IMR-90 (cell line): ENCODE results near the gene DCAF17. TPM values are rescaled to one million over a fixed set of nuclear protein-coding genes. Genes with fewer than 3 reads are reported as not detected.

Experiments
- ATAC-seq: fragments of 200-7000 bp; cut with Tn5 transposase; 2 replicates; pipeline ENCODE4 v1.9.1; 2020; ENCODE audit warnings: low read depth, mild to moderate bottlenecking, moderate library complexity
- BruUV-seq: library from RNA; stranded (reverse); fragments of 400-500 nt; replicated peaks from 2 replicates; lab custom pipeline; 2021; lab: Mats Ljungman, UMichigan
- CTCF ChIA-PET: fragments of 300-600 bp; formaldehyde crosslinking; extraction: SDS; loops from one replicate; lab custom pipeline; 2021; ENCODE audit warnings: antibody characterized with exemption; lab: Yijun Ruan, JAX
- POLR2A ChIA-PET: fragments of 300-600 bp; sonication (Branson Sonifier 250); formaldehyde crosslinking; loops from one replicate; lab custom pipeline; 2022; ENCODE audit warnings: antibody characterized with exemption; ENCODE audit not compliant: unreplicated experiment; lab: Charles Lee
- DNase-seq: peaks from one replicate; pipeline ENCODE4 v3.0.0; 2013
- H2AFZ ChIP-seq: replicated peaks from 2 replicates; pipeline ENCODE3; 2013; ENCODE audit warnings: low read length, mild to moderate bottlenecking; ENCODE audit not compliant: poor library complexity
- H2AK5ac ChIP-seq: 2 replicates; pipeline ENCODE4 v1.6.1; 2013; ENCODE audit warnings: low read depth, low read length, inconsistent platforms
- H2AK9ac ChIP-seq: replicated peaks from 2 replicates; pipeline ENCODE3; 2013; ENCODE audit warnings: mild to moderate bottlenecking, low read depth, low read length, moderate library complexity; ENCODE audit not compliant: poor library complexity
- H2BK120ac ChIP-seq: 2 replicates; pipeline ENCODE4 v1.6.1; 2013; ENCODE audit warnings: low read depth, low read length, inconsistent platforms
- H2BK15ac ChIP-seq: 3 replicates; pipeline ENCODE4 v1.6.1; 2013; ENCODE audit warnings: low read depth, low read length, inconsistent platforms
- H2BK20ac ChIP-seq: 2 replicates; pipeline ENCODE4 v1.6.1; 2013; ENCODE audit warnings: low read depth, mild to moderate bottlenecking, inconsistent platforms, low read length, moderate library complexity
- H2BK5ac ChIP-seq: 2 replicates; pipeline ENCODE4 v1.6.1; 2013; ENCODE audit warnings: mild to moderate bottlenecking, low read depth, low read length, inconsistent platforms; ENCODE audit not compliant: poor library complexity, severe bottlenecking
- H3K14ac ChIP-seq: replicated peaks from 2 replicates; pipeline ENCODE4 v1.6.1; 2013; ENCODE audit warnings: low read depth, low read length, inconsistent platforms
- H3K18ac ChIP-seq: 2 replicates; pipeline ENCODE4 v1.6.1; 2013; ENCODE audit warnings: low read depth, low read length, control low read depth
- H3K23ac ChIP-seq: 2 replicates; pipeline ENCODE4 v1.6.1; 2013; ENCODE audit warnings: low read depth, low read length, inconsistent platforms
- H3K27ac ChIP-seq: 2 replicates; pipeline ENCODE4 v1.5.1; 2013; ENCODE audit warnings: mild to moderate bottlenecking, control low read depth, low read length; ENCODE audit not compliant: insufficient read depth
- H3K27me3 ChIP-seq: 2 replicates; pipeline ENCODE4 v1.6.1; 2013; ENCODE audit warnings: low read length; ENCODE audit not compliant: control insufficient read depth, insufficient read depth
- H3K36me3 ChIP-seq: 2 replicates; pipeline ENCODE4 v1.6.1; 2013; ENCODE audit warnings: low read length, mixed read lengths; ENCODE audit not compliant: control insufficient read depth, insufficient read depth
- H3K4ac ChIP-seq: 2 replicates; pipeline ENCODE4 v1.6.1; 2013; ENCODE audit warnings: low read depth, low read length, inconsistent platforms
- H3K4me1 ChIP-seq: 2 replicates; pipeline ENCODE4 v1.6.1; 2013; ENCODE audit warnings: low read length, mixed read lengths; ENCODE audit not compliant: control insufficient read depth, insufficient read depth
- H3K4me2 ChIP-seq: 2 replicates; pipeline ENCODE4 v1.6.1; 2013; ENCODE audit warnings: low read depth, mild to moderate bottlenecking, control low read depth, low read length, moderate library complexity
- H3K4me3 ChIP-seq: 2 replicates; pipeline ENCODE4 v1.5.1; 2013; ENCODE audit warnings: low read depth, mild to moderate bottlenecking, control low read depth, low read length, moderate library complexity; ENCODE audit not compliant: insufficient read depth
- H3K56ac ChIP-seq: 2 replicates; pipeline ENCODE4 v1.6.1; 2013; ENCODE audit warnings: low read length, inconsistent platforms; ENCODE audit not compliant: insufficient read depth; ENCODE audit errors: extremely low read depth
- H3K79me1 ChIP-seq, 2 experiments: 2 replicates each; pipeline ENCODE4 v1.6.1; 2013; ENCODE audit warnings: low read length in 2 of 2, inconsistent platforms in 1 of 2, low read depth in 1 of 2
- H3K9ac ChIP-seq: 2 replicates; pipeline ENCODE4 v1.6.1; 2013; ENCODE audit warnings: low read depth, low read length, control low read depth
- H3K9me1 ChIP-seq: 2 replicates; pipeline ENCODE4 v1.6.1; 2013; ENCODE audit warnings: low read length, inconsistent platforms; ENCODE audit not compliant: insufficient read depth
- H3K9me3 ChIP-seq: 2 replicates; pipeline ENCODE4 v1.6.1; 2013; ENCODE audit warnings: low read length; ENCODE audit not compliant: control insufficient read depth, insufficient read depth
- H4K20me1 ChIP-seq: 2 replicates; pipeline ENCODE4 v1.6.1; 2013; ENCODE audit warnings: low read length, inconsistent platforms; ENCODE audit not compliant: insufficient read depth
- H4K5ac ChIP-seq: 2 replicates; pipeline ENCODE4 v1.6.1; 2013; ENCODE audit warnings: mild to moderate bottlenecking, low read depth, low read length, control low read depth
- H4K8ac ChIP-seq, 2 experiments: 2 replicates each; pipeline ENCODE4 v1.6.1; 2013; ENCODE audit warnings: low read depth in 2 of 2, low read length in 2 of 2, control low read depth in 1 of 2, inconsistent platforms in 1 of 2
- H4K91ac ChIP-seq: 2 replicates; pipeline ENCODE4 v1.6.1; 2013; ENCODE audit warnings: low read depth, low read length, inconsistent platforms; ENCODE audit not compliant: insufficient read depth
- BHLHE40 ChIP-seq: fragments of 150-350 bp; IDR thresholded peaks from 2 replicates; pipeline ENCODE4 v1.6.1; 2016; ENCODE audit warnings: mild to moderate bottlenecking, low read depth, low read length
- CEBPB ChIP-seq: IDR thresholded peaks from 2 replicates; pipeline ENCODE4 v1.6.1; 2012; ENCODE audit warnings: low read depth, low read length, improper control_type of control experiment
- CHD1 ChIP-seq: IDR thresholded peaks from 2 replicates; pipeline ENCODE4 v1.6.1; 2012; ENCODE audit warnings: low read depth, low read length, improper control_type of control experiment
- FOS ChIP-seq: fragments of 150-350 bp; IDR thresholded peaks from 2 replicates; pipeline ENCODE4 v1.6.1; 2016; ENCODE audit warnings: low read depth, low read length
- MAFK ChIP-seq: IDR thresholded peaks from 2 replicates; pipeline ENCODE4 v1.6.1; 2012; ENCODE audit warnings: low read depth, low read length, improper control_type of control experiment
- MAZ ChIP-seq: IDR thresholded peaks from 2 replicates; pipeline ENCODE4 v1.6.1; 2012; ENCODE audit warnings: low read depth, mild to moderate bottlenecking, low read length, improper control_type of control experiment, moderate library complexity, borderline replicate concordance
- NFE2L2 ChIP-seq: fragments of 150-350 bp; IDR thresholded peaks from 2 replicates; pipeline ENCODE4 v1.6.1; 2016; ENCODE audit warnings: low read depth, mild to moderate bottlenecking, low read length
- POLR2A ChIP-seq: IDR thresholded peaks from 2 replicates; pipeline ENCODE4 v1.6.1; 2012; ENCODE audit warnings: mild to moderate bottlenecking, low read depth, low read length
- RAD21 ChIP-seq: IDR thresholded peaks from 2 replicates; pipeline ENCODE4 v1.6.1; 2012; ENCODE audit warnings: low read length, improper control_type of control experiment
- RCOR1 ChIP-seq: IDR thresholded peaks from 2 replicates; pipeline ENCODE4 v1.6.1; 2012; ENCODE audit warnings: mild to moderate bottlenecking, low read length, improper control_type of control experiment; ENCODE audit not compliant: insufficient replicate concordance
- RFX5 ChIP-seq: IDR thresholded peaks from 2 replicates; pipeline ENCODE4 v1.8.0; 2012; ENCODE audit warnings: low read depth, mild to moderate bottlenecking, low read length, moderate library complexity
- SMC3 ChIP-seq: fragments of 150-350 bp; IDR thresholded peaks from 2 replicates; pipeline ENCODE4 v1.6.1; 2016; ENCODE audit warnings: low read depth, mild to moderate bottlenecking, antibody characterized with exemption, low read length, moderate library complexity
- WGBS, 2 experiments: methylation state at CpG; one replicate each; pipeline versions ENCODE4 v1.1.5 to v1.1.7; 2013; ENCODE audit warnings: missing lambda C conversion rate in 2 of 2; ENCODE audit not compliant: insufficient read length in 1 of 2; ENCODE audit errors: extremely low coverage in 2 of 2; 5-methylcytosine and 5-hydroxymethylcytosine counted together
- dilution Hi-C: fragments of 300-500 bp; cut with HindIII; formaldehyde crosslinking; loops from one replicate; pipeline ENCODE4 v1.14.3; 2018; ENCODE audit warnings: low sequenced_read_pairs; ENCODE audit not compliant: unreplicated experiment
- in situ Hi-C: fragments of 300-500 bp; cut with MboI; formaldehyde crosslinking; loops from 3 replicates; pipeline ENCODE4 v1.14.3; 2019; ENCODE audit warnings: low sequenced_read_pairs, inconsistent platforms, mixed read lengths
- intact Hi-C: fragments of 100-400 bp; cut with micrococcal nuclease; formaldehyde crosslinking; loops from 2 replicates; pipeline ENCODE4 v1.10.0; 2022
- polyA plus RNA-seq, 3 experiments: library from polyadenylated mRNA; depleted of rRNA; stranded (reverse); fragments of >200 nt; gene quantifications; 2 replicates each; pipeline ENCODE4 v1.2.3, GENCODE V29; 2012; ENCODE audit warnings: low replicate concordance in 1 of 3
- total RNA-seq: library from RNA; depleted of rRNA; stranded (reverse); fragments of >200 nt; gene quantifications from 2 replicates; pipeline ENCODE4 v1.2.3, GENCODE V29; 2012
- TF ChIP-seq, protein P1 (sequence below): fragments of 150-350 bp; IDR thresholded peaks from 2 replicates; pipeline ENCODE4 v1.6.1; 2016; ENCODE audit warnings: low read depth, mild to moderate bottlenecking, low read length, moderate library complexity, borderline replicate concordance
- TF ChIP-seq, protein P2 (sequence below): conservative IDR thresholded peaks from 2 replicates; pipeline ENCODE4 v1.5.1; 2012; ENCODE audit warnings: mild to moderate bottlenecking, low read depth, low read length, improper control_type of control experiment

DCAF17 gene
- total and polyA plus RNA-seq, 2 of the 4 experiments (the other 2 are of a cell fraction), result 6.7 to 13.1 TPM

DNA sequence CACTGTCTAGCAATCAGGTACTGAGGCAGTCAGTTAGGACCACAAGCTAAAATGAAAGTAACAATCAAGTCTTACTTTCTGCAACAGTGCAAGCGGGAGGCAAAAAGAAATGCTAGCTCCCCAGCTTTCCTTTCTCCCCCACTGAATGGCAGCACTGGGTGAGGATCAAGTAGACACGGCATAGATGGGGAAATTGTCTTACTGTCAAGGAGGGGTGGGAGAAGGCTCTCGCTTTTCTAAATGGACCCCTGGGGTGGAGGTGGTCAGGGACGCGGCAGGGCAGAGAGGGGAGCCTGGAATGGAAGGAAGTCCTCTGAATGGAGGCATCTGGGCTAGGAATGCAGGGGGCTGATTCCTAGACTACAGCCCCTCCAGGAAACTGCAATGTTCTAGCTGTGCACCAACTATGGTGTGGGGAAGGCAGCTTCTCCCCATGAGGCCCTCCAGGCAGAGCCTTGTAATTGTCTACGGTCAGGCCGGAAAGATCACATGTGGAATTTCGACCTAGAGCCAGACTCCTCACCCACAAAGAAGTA is 24.5 kb upstream of the DCAF17 start:
- peak overlapping the region; percentile 7 for H2BK5ac ChIP-seq
- H4K5ac ChIP-seq, result peak overlapping the region; percentile 40
- peak overlapping the region; percentile 47 for H2AK9ac ChIP-seq
- no peaks in the 10 kb centered on the region for H3K9me3 ChIP-seq
- ATAC-seq, result peak; percentile 35; the same call in 1 of the 2 replicates
- peak overlapping the region; percentile 41; the same call in 1 of the 3 replicates for H2BK15ac ChIP-seq
- peak overlapping the region; percentile 36 for H2AK5ac ChIP-seq
- no peak for DNase-seq
- 89% methylated on average over 3 of the region's 8 CpGs; no CpG with 5 or more reads in 1 of the 2 experiments for WGBS, 2 experiments
- peak overlapping the region; percentile 44 for H3K4me2 ChIP-seq
- H4K8ac ChIP-seq, result peak overlapping the region in 1 of 2 experiments; percentile 48; a peak in 2 of 4 replicates
- peak overlapping the region; percentile 73; the same call in 1 of the 2 replicates for H2BK120ac ChIP-seq
- no TSS peak for BruUV-seq
- H3K4me1 ChIP-seq, result peaks cover 12% of the 10 kb centered on the region
- dilution Hi-C loops, result no loop called here
- peak overlapping the region; percentile 59 for H4K91ac ChIP-seq
- ChIA-PET CTCF (interaction anchor here (1.0 kb wide), 1 partner anchor 11 kb away, joined by 4 read pairs; no protein-coding TSS in a partner anchor), POLR2A (no interaction called here)
- H3K79me1 ChIP-seq, result peaks cover 18 to 26% of the 10 kb centered on the region in 2 experiments; a peak in 2 of 4 replicates
- H3K27me3 ChIP-seq, result no peaks in the 10 kb centered on the region
- no peaks in the 10 kb centered on the region for H4K20me1 ChIP-seq
- intact Hi-C loops, result no loop called here
- in situ Hi-C loops, result no loop called here
- H3K4ac ChIP-seq, result peak overlapping the region; percentile 53
- peaks cover 3% of the 10 kb centered on the region for H3K9me1 ChIP-seq
- H3K9ac ChIP-seq, result no peak overlapping the region
- peak overlapping the region; percentile 19 for H2AFZ ChIP-seq
- no peak overlapping the region for H3K4me3 ChIP-seq
- TF ChIP-seq SMC3 (no peak), CEBPB (no peak), RCOR1 (no peak), MAFK (no peak), RFX5 (no peak), CHD1 (no peak), FOS (no peak), BHLHE40 (no peak), POLR2A (no peak), MAZ (no peak), RAD21 (no peak), NFE2L2 (no peak)
- TF ChIP-seq, protein P1, sequence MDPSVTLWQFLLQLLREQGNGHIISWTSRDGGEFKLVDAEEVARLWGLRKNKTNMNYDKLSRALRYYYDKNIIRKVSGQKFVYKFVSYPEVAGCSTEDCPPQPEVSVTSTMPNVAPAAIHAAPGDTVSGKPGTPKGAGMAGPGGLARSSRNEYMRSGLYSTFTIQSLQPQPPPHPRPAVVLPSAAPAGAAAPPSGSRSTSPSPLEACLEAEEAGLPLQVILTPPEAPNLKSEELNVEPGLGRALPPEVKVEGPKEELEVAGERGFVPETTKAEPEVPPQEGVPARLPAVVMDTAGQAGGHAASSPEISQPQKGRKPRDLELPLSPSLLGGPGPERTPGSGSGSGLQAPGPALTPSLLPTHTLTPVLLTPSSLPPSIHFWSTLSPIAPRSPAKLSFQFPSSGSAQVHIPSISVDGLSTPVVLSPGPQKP, result no peak
- TF ChIP-seq, protein P2, sequence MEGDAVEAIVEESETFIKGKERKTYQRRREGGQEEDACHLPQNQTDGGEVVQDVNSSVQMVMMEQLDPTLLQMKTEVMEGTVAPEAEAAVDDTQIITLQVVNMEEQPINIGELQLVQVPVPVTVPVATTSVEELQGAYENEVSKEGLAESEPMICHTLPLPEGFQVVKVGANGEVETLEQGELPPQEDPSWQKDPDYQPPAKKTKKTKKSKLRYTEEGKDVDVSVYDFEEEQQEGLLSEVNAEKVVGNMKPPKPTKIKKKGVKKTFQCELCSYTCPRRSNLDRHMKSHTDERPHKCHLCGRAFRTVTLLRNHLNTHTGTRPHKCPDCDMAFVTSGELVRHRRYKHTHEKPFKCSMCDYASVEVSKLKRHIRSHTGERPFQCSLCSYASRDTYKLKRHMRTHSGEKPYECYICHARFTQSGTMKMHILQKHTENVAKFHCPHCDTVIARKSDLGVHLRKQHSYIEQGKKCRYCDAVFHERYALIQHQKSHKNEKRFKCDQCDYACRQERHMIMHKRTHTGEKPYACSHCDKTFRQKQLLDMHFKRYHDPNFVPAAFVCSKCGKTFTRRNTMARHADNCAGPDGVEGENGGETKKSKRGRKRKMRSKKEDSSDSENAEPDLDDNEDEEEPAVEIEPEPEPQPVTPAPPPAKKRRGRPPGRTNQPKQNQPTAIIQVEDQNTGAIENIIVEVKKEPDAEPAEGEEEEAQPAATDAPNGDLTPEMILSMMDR, result no peak
- H2BK20ac ChIP-seq, result peak overlapping the region; percentile 32
- H3K23ac ChIP-seq, result no peak overlapping the region; the same call in 1 of the 2 replicates
- 0 out of 2 replicates have a peak overlapping the region, but pooled peaks have one; percentile 34 for H3K14ac ChIP-seq
- peak overlapping the region; percentile 2; the same call in 1 of the 2 replicates for H3K27ac ChIP-seq
- no peak overlapping the region for H3K56ac ChIP-seq
- peak overlapping the region; percentile 58 for H3K18ac ChIP-seq
- H3K36me3 ChIP-seq, result no peaks in the 10 kb centered on the region
